ENCODE results near the gene DOCK4. TPM values are rescaled to one million over a fixed set of nuclear protein-coding genes. Genes with fewer than 3 reads are reported as not detected.

DOCK4 gene
- total RNA-seq, 4 donors from 2014 or later = 12.7 to 28.4 (median 19.5) TPM

- 89 to 91% methylated on average over 1 of the region's 1 CpG for whole genome bisulfite sequencing, 2 donors (ENCODE audit: low coverage in 1 of 2)
- Histone ChIP-seq H3K4me1 (no peaks in the 10 kb centered on the region), H3K9me3 (no peaks in the 10 kb centered on the region), H3K27me3 (no peaks in the 10 kb centered on the region), H3K4me3 (no peak overlapping the region), H3K36me3 (no peaks in the 10 kb centered on the region), H3K27ac (no peak overlapping the region)
- TF ChIP-seq POLR2A (IDR thresholded peaks at IDR 0.05) = no peak
- no peak for TF ChIP-seq POLR2AphosphoS5 (IDR thresholded peaks at IDR 0.05)
- no peak for TF ChIP-seq CTCF (IDR thresholded peaks at IDR 0.05)
- no peak for TF ChIP-seq EP300 (IDR thresholded peaks at IDR 0.05; ENCODE audit: low read depth)
- intact Hi-C loops (cut with DNase I; ENCODE audit: low total_unique reads) = no loop called here
- in situ Hi-C loops (cut with MboI; ENCODE audit: low pct_ligation_motif_present in 1 of 4, low pct_unique_long_range_greater_than_20kb in 1 of 4, low sequenced_read_pairs in 3 of 4) = no loop called here
- no peak for DNase-seq
These were observed 191.9 kb downstream of the DOCK4 start for GRCh38 chr7:112014347-112014746.

GRCh38 chr7:112013274-112013673 lies 192.9 kb downstream of the DOCK4 start:
- Histone ChIP-seq H3K9me3 (no peaks in the 10 kb centered on the region), H3K27me3 (no peaks in the 10 kb centered on the region), H3K27ac (no peak overlapping the region), H3K4me3 (no peak overlapping the region), H3K36me3 (no peaks in the 10 kb centered on the region), H3K4me1 (no peaks in the 10 kb centered on the region)
- WGBS, 2 donors (ENCODE audit: low coverage in 1 of 2) = 83 to 89% methylated on average over 5 of the region's 5 CpGs
- in situ Hi-C loops (cut with MboI; ENCODE audit: low pct_ligation_motif_present in 1 of 4, low pct_unique_long_range_greater_than_20kb in 1 of 4, low sequenced_read_pairs in 3 of 4) (no loop called here), intact Hi-C loops (cut with DNase I; ENCODE audit: low total_unique reads) (no loop called here)
- DNase-seq = no peak
- TF ChIP-seq CTCF (IDR thresholded peaks at IDR 0.05) = no peak
- no peak for TF ChIP-seq POLR2AphosphoS5 (IDR thresholded peaks at IDR 0.05)
- TF ChIP-seq POLR2A (IDR thresholded peaks at IDR 0.05) = no peak
- no peak for TF ChIP-seq EP300 (IDR thresholded peaks at IDR 0.05; ENCODE audit: low read depth)

GRCh38 chr7:112012242-112012641 lies 194.0 kb downstream of the DOCK4 start:
- no peak overlapping the region for H3K4me3 ChIP-seq
- DNase-seq = no peak
- in situ Hi-C loops (cut with MboI; ENCODE audit: low pct_ligation_motif_present in 1 of 4, low pct_unique_long_range_greater_than_20kb in 1 of 4, low sequenced_read_pairs in 3 of 4) = no loop called here
- no peak overlapping the region for H3K27ac ChIP-seq
- no peaks in the 10 kb centered on the region for H3K9me3 ChIP-seq
- 59 to 71% methylated on average over 5 of the region's 5 CpGs for WGBS, 2 donors (ENCODE audit: low coverage in 1 of 2)
- H3K36me3 ChIP-seq = no peaks in the 10 kb centered on the region
- intact Hi-C loops (cut with DNase I; ENCODE audit: low total_unique reads) = no loop called here
- H3K27me3 ChIP-seq = no peaks in the 10 kb centered on the region
- no peak for TF ChIP-seq POLR2AphosphoS5 (IDR thresholded peaks at IDR 0.05)
- no peak for TF ChIP-seq CTCF (IDR thresholded peaks at IDR 0.05)
- H3K4me1 ChIP-seq = no peaks in the 10 kb centered on the region

- no peak for DNase-seq
- Histone ChIP-seq H3K4me3 (no peak overlapping the region), H3K27ac (no peak overlapping the region), H3K27me3 (no peaks in the 10 kb centered on the region), H3K4me1 (peaks cover 0 to 3% (median 0%) of the 10 kb centered on the region in 4 donors), H3K9me3 (no peaks in the 10 kb centered on the region), H3K36me3 (no peaks in the 10 kb centered on the region)
- TF ChIP-seq EP300 (IDR thresholded peaks at IDR 0.05; ENCODE audit: low read depth) = no peak
- no peak for TF ChIP-seq CTCF (IDR thresholded peaks at IDR 0.05)
- no peak for TF ChIP-seq POLR2A (IDR thresholded peaks at IDR 0.05)
- no peak for TF ChIP-seq POLR2AphosphoS5 (IDR thresholded peaks at IDR 0.05)
- in situ Hi-C loops (cut with MboI; ENCODE audit: low pct_ligation_motif_present in 1 of 4, low pct_unique_long_range_greater_than_20kb in 1 of 4, low sequenced_read_pairs in 3 of 4) = no loop called here
- WGBS, 2 donors (ENCODE audit: low coverage in 1 of 2) = 68 to 80% methylated on average over 1 to 4 of the region's 4 CpGs
- intact Hi-C loops (cut with DNase I; ENCODE audit: low total_unique reads) = no loop called here
These were observed 195.2 kb downstream of the DOCK4 start for GRCh38 chr7:112010994-112011393.
